ENCODE data around the gene PIANP. TPM values are rescaled to one million over a fixed set of nuclear protein-coding genes. Genes with fewer than 3 reads are reported as not detected.

Gene PIANP
- total and polyA plus RNA-seq, 2 donors (not counting 1 experiment from before 2014, with no cell fraction given) = 0.24 to 0.54 TPM

- H3K27ac ChIP-seq (ENCODE audit: low read length in 2 of 2) = no peak overlapping the region
- ChIA-PET POLR2A (no interaction called here), CTCF (interaction anchor here (0.6 kb wide), 1 partner anchor 23 kb away, joined by 3 read pairs; no protein-coding TSS in a partner anchor)
- H3K4me1 ChIP-seq (ENCODE audit: control insufficient read depth in 2 of 2, insufficient read depth in 2 of 2, low read length in 2 of 2) = peaks cover 5 to 17% of the 10 kb centered on the region in 2 donors
- H3K4me2 ChIP-seq (replicated peaks; ENCODE audit: low read depth, low read length, poor library complexity, severe bottlenecking) = no peak overlapping the region
- peaks cover 3% of the 10 kb centered on the region for H4K20me1 ChIP-seq (ENCODE audit: control insufficient read depth, insufficient read depth, low read length, poor library complexity, severe bottlenecking)
- H3K9me3 ChIP-seq (ENCODE audit: control extremely low read depth in 1 of 3, control insufficient read depth in 2 of 3, insufficient read depth in 1 of 3, low read length in 2 of 3) = no peaks in the 10 kb centered on the region
- Mint-ChIP-seq H3K27me3 (no peaks in the 10 kb centered on the region), H3K9me3 (ENCODE audit: insufficient read depth) (no peaks in the 10 kb centered on the region), H3K27ac (no peak overlapping the region), H3K4me1 (peaks cover 14% of the 10 kb centered on the region), H3K4me3 (no peak overlapping the region)
- TF ChIP-seq EZH2 (IDR thresholded peaks at IDR 0.05; ENCODE audit: borderline replicate concordance, insufficient read depth, low read depth, low read length, poor library complexity, severe bottlenecking) (no peak), CTCF (IDR thresholded peaks at IDR 0.05) (no peak)
- H3K79me2 ChIP-seq (ENCODE audit: control insufficient read depth, insufficient read depth, low read length) = peaks cover 31% of the 10 kb centered on the region
- no peak overlapping the region for H2AFZ ChIP-seq (ENCODE audit: insufficient read depth, low read depth, low read length, poor library complexity, severe bottlenecking)
- intact Hi-C loops (cut with micrococcal nuclease) = no loop called here
- WGBS (ENCODE audit: insufficient coverage) = no CpG with 5 or more reads among the region's 8 CpGs
- H3K9ac ChIP-seq (ENCODE audit: low read length) = no peak overlapping the region
- peaks cover 3 to 54% of the 10 kb centered on the region in 2 experiments for H3K36me3 ChIP-seq (replicated peaks in 1 of 2; ENCODE audit: control extremely low read depth in 1 of 2, control insufficient read depth in 1 of 2, extremely low read depth in 1 of 2, insufficient read depth in 2 of 2, low read length in 1 of 2)
- no peak for ATAC-seq (ENCODE audit: low read depth)
- no peak for DNase-seq
- no peaks in the 10 kb centered on the region for H3K27me3 ChIP-seq (replicated peaks in 1 of 4; ENCODE audit: control extremely low read depth in 1 of 4, control insufficient read depth in 3 of 4, insufficient read depth in 4 of 4, low read length in 3 of 4)
- no peak overlapping the region for H3K4me3 ChIP-seq (ENCODE audit: control extremely low read depth in 1 of 5, extremely low read depth in 1 of 5, insufficient read depth in 1 of 5, low read depth in 2 of 5, low read length in 4 of 5)
Measured at GRCh38 chr12:6650832-6651231, 49.8 kb downstream of the PIANP start.

DNA sequence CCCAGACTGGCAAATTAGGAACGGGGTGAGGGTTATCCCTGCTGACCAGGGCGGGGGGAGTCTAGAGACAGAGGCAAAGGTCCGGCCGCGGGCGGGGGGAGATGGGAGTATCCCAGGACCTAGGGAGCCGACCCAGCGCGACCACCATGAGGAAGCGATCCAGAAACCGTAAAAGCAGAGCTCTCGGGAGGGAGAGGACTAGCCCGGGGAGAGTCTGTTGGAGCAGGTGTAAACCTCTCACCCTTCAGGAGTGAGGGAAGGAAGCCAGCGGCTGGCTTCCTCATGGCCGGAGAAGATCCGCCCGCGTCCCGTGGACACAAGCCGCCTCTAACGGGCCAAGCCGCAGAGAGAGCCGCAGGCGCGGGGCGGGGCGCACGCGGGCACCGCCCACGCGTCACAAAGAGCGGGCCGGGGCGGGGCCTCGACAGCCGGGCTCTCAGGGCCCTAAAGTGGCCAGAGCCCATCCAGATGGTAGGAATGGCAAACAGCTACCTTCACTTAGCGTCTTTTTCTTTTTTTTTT, 53.5 kb downstream of the PIANP start, which contains the start of gene ACRBP:
Gene ACRBP, minus strand, starts transcription at position 350 of the 522 bp plus-strand sequence. Its CDS starts 66 bp downstream, at position 284.
- DNase-seq (peak; percentile 73), ATAC-seq (ENCODE audit: low read depth) (peak; percentile 83)
- Histone ChIP-seq H3K27ac (ENCODE audit: low read length in 2 of 2) (peak within 1 kb of the TSS in 1 of 2 donors; percentile 60), H3K4me3 (ENCODE audit: control extremely low read depth in 1 of 5, extremely low read depth in 1 of 5, insufficient read depth in 1 of 5, low read depth in 2 of 5, low read length in 4 of 5) (peak within 1 kb of the TSS; percentile 31 to 77 (median 60)), H3K36me3 (replicated peaks in 1 of 2; ENCODE audit: control extremely low read depth in 1 of 2, control insufficient read depth in 1 of 2, extremely low read depth in 1 of 2, insufficient read depth in 2 of 2, low read length in 1 of 2) (peaks cover 0 to 33% of the 10 kb centered on the region in 2 experiments), H3K4me1 (ENCODE audit: control insufficient read depth in 2 of 2, insufficient read depth in 2 of 2, low read length in 2 of 2) (peaks cover 24 to 43% of the 10 kb centered on the region in 2 donors), H3K27me3 (replicated peaks in 1 of 4; ENCODE audit: control extremely low read depth in 1 of 4, control insufficient read depth in 3 of 4, insufficient read depth in 4 of 4, low read length in 3 of 4) (no peaks in the 10 kb centered on the region), H3K9me3 (ENCODE audit: control extremely low read depth in 1 of 3, control insufficient read depth in 2 of 3, insufficient read depth in 1 of 3, low read length in 2 of 3) (peaks cover 0 to 14% (median 0%) of the 10 kb centered on the region in 3 donors), H3K4me2 (replicated peaks; ENCODE audit: low read depth, low read length, poor library complexity, severe bottlenecking) (peak within 1 kb of the TSS; percentile 98), H3K79me2 (ENCODE audit: control insufficient read depth, insufficient read depth, low read length) (peaks cover 10% of the 10 kb centered on the region), H3K9ac (ENCODE audit: low read length) (peak within 1 kb of the TSS; percentile 74), H4K20me1 (ENCODE audit: control insufficient read depth, insufficient read depth, low read length, poor library complexity, severe bottlenecking) (no peaks in the 10 kb centered on the region), H2AFZ (ENCODE audit: insufficient read depth, low read depth, low read length, poor library complexity, severe bottlenecking) (peak within 1 kb of the TSS; percentile 87)
- 4% methylated on average over 38 of the region's 38 CpGs for WGBS (ENCODE audit: insufficient coverage)
- Mint-ChIP-seq H3K27me3 (no peaks in the 10 kb centered on the region), H3K27ac (peak within 1 kb of the TSS; percentile 68), H3K4me1 (peaks cover 40% of the 10 kb centered on the region), H3K4me3 (peak within 1 kb of the TSS; percentile 83), H3K9me3 (ENCODE audit: insufficient read depth) (no peaks in the 10 kb centered on the region)
- POLR2A ChIA-PET = interaction anchor here (0.5 to 4.6 kb wide), 6 partner anchors 11 to 170 kb away, joined by 4 to 25 read pairs (median 7); partner anchors contain the start of gene LPAR5
- CTCF ChIA-PET = interaction anchor here (0.6 to 1.5 kb wide), 4 partner anchors 12 to 89 kb away, joined by 3 to 6 read pairs (median 3); partner anchors contain the start of gene LPAR5
- TF ChIP-seq CTCF (IDR thresholded peaks at IDR 0.05) = no peak
- TF ChIP-seq EZH2 (IDR thresholded peaks at IDR 0.05; ENCODE audit: borderline replicate concordance, insufficient read depth, low read depth, low read length, poor library complexity, severe bottlenecking) = no peak
- intact Hi-C loops (cut with micrococcal nuclease) = loop anchor here (1.0 kb wide), 1 partner anchor 9 kb away; no protein-coding TSS in a partner anchor

Data from B cell (primary cell).